ENCODE measurements around the gene RNF220.
A peak's percentile ranks its signal among the peaks of the same experiment; 100 is the strongest.
"Not testable (repeated sequence)": the region's sequence is repeated elsewhere in the genome, so short reads cannot be mapped to it uniquely, and the experiment has no call there.

The RNF220 gene

GRCh38 chr1:44661781-44662682 is 257.0 kb downstream of the RNF220 start:
- no peak for DNase-seq

- DNase-seq = no peak
Observed at GRCh38 chr1:44662683-44663030, 257.6 kb downstream of the RNF220 start.

GRCh38 chr1:44663417-44663816 is 258.4 kb downstream of the RNF220 start:
- DNase-seq = no peak

- DNase-seq = no peak
Observed at GRCh38 chr1:44664730-44665370, 259.8 kb downstream of the RNF220 start.

GRCh38 chr1:44666719-44667118 is 261.7 kb downstream of the RNF220 start:
- DNase-seq = not testable (repeated sequence)

GRCh38 chr1:44670751-44671640 is 265.9 kb downstream of the RNF220 start:
- DNase-seq = no peak

- no peak for DNase-seq
Observed at GRCh38 chr1:44672254-44672955, 267.4 kb downstream of the RNF220 start.

- no peak for DNase-seq
Observed at GRCh38 chr1:44672961-44673674, 268.1 kb downstream of the RNF220 start.

GRCh38 chr1:44673675-44674112 is 268.6 kb downstream of the RNF220 start:
- no peak for DNase-seq

GRCh38 chr1:44674113-44675000 is 269.3 kb downstream of the RNF220 start, which contains the start of the genes ARMH1 and TMEM53:
Gene ARMH1 (plus strand): TSS chr1:44674714. CDS start chr1:44689698, 14,984 bp downstream.
Gene TMEM53 (minus strand): TSS chr1:44674481. CDS start chr1:44674391, 90 bp downstream.
- DNase-seq = peak; percentile 93

GRCh38 chr1:44675186-44675585 is 270.1 kb downstream of the RNF220 start:
- no peak for DNase-seq

- DNase-seq = no peak
Observed at GRCh38 chr1:44676484-44677200, 271.6 kb downstream of the RNF220 start.

- DNase-seq = no peak
Observed at GRCh38 chr1:44677201-44677766, 272.2 kb downstream of the RNF220 start.

- no peak for DNase-seq
Observed at GRCh38 chr1:44678120-44678519, 273.1 kb downstream of the RNF220 start.

- DNase-seq = no peak
Observed at GRCh38 chr1:44678626-44679025, 273.6 kb downstream of the RNF220 start.

GRCh38 chr1:44679468-44679867 is 274.4 kb downstream of the RNF220 start:
- no peak for DNase-seq

- DNase-seq = no peak
Observed at GRCh38 chr1:44681905-44682882, 277.1 kb downstream of the RNF220 start.

- no peak for DNase-seq
Observed at GRCh38 chr1:44682883-44683265, 277.8 kb downstream of the RNF220 start.

Data from NCI-H1417 treated with DMSO at 0.1 percent for 48 hours (cell line).